H9 (cell line): ENCODE data around the gene TRPT1. TPM values are rescaled to one million over a fixed set of nuclear protein-coding genes. Genes with fewer than 3 reads are reported as not detected.
A peak's percentile ranks its signal among the peaks of the same experiment; 100 is the strongest.

ENCODE experiments used
- DNase-seq: peaks from one replicate; pipeline ENCODE4 v3.0.0-alpha.2; 2017
- H2AFZ ChIP-seq: one replicate; pipeline ENCODE4 v1.6.1; 2013; ENCODE audit warnings: mild to moderate bottlenecking, low read length, control low read depth, moderate library complexity
- H2AK5ac ChIP-seq: 2 replicates; pipeline ENCODE4 v1.6.1; 2013; ENCODE audit warnings: low read length, control low read depth, mixed read lengths; ENCODE audit not compliant: insufficient read length
- H2BK120ac ChIP-seq: one replicate; pipeline ENCODE4 v1.6.1; 2013; ENCODE audit warnings: low read depth, mild to moderate bottlenecking, low read length, control low read depth, inconsistent platforms; ENCODE audit not compliant: poor library complexity, severe bottlenecking
- H2BK12ac ChIP-seq: 2 replicates; pipeline ENCODE4 v1.6.1; 2013; ENCODE audit warnings: low read length, control low read depth, mixed read lengths, low read depth; ENCODE audit not compliant: insufficient read length
- H2BK15ac ChIP-seq: 2 replicates; pipeline ENCODE4 v1.6.1; 2013; ENCODE audit warnings: low read depth, low read length, control low read depth
- H2BK20ac ChIP-seq: one replicate; pipeline ENCODE4 v1.6.1; 2013; ENCODE audit warnings: low read depth, mild to moderate bottlenecking, low read length, control low read depth, inconsistent platforms; ENCODE audit not compliant: poor library complexity, severe bottlenecking
- H2BK5ac ChIP-seq: 2 replicates; pipeline ENCODE4 v1.6.1; 2013; ENCODE audit warnings: low read length, control low read depth, mixed read lengths; ENCODE audit not compliant: insufficient read length
- H3K14ac ChIP-seq: 2 replicates; pipeline ENCODE4 v1.6.1; 2013; ENCODE audit warnings: low read length, control low read depth; ENCODE audit not compliant: insufficient read depth
- H3K18ac ChIP-seq: 2 replicates; pipeline ENCODE4 v1.6.1; 2013; ENCODE audit warnings: low read depth, mild to moderate bottlenecking, mixed read lengths, low read length, control low read depth; ENCODE audit not compliant: insufficient read length
- H3K23ac ChIP-seq: 2 replicates; pipeline ENCODE4 v1.6.1; 2013; ENCODE audit warnings: low read length, control low read depth, mixed read lengths, low read depth; ENCODE audit not compliant: insufficient read length
- H3K23me2 ChIP-seq: 2 replicates; pipeline ENCODE4 v1.6.1; 2013; ENCODE audit warnings: low read depth, mild to moderate bottlenecking, mixed read lengths, low read length, control low read depth; ENCODE audit not compliant: insufficient read length, poor library complexity, severe bottlenecking
- H3K27ac ChIP-seq: 2 replicates; pipeline ENCODE4 v1.5.1; 2013; ENCODE audit warnings: low read length, control low read depth, mixed read lengths, low read depth; ENCODE audit not compliant: insufficient read length
- H3K27me3 ChIP-seq: 2 replicates; pipeline ENCODE4 v1.6.1; 2013; ENCODE audit warnings: low read length, control low read depth, inconsistent platforms; ENCODE audit not compliant: insufficient read depth
- H3K4ac ChIP-seq: 2 replicates; pipeline ENCODE4 v1.6.1; 2013; ENCODE audit warnings: low read depth, mild to moderate bottlenecking, control low read depth, inconsistent platforms, low read length, moderate library complexity
- H3K4me1 ChIP-seq: 2 replicates; pipeline ENCODE4 v1.6.1; 2013; ENCODE audit warnings: low read length, control low read depth, inconsistent platforms; ENCODE audit not compliant: insufficient read depth
- H3K4me2 ChIP-seq: 2 replicates; pipeline ENCODE4 v1.6.1; 2013; ENCODE audit warnings: low read length, control low read depth, mixed read lengths; ENCODE audit not compliant: insufficient read length, insufficient read depth
- H3K56ac ChIP-seq: 2 replicates; pipeline ENCODE4 v1.6.1; 2013; ENCODE audit warnings: low read depth, mild to moderate bottlenecking, mixed read lengths, low read length, control low read depth; ENCODE audit not compliant: insufficient read length
- H3K79me1 ChIP-seq: 2 replicates; pipeline ENCODE4 v1.6.1; 2013; ENCODE audit warnings: low read depth, mild to moderate bottlenecking, moderate library complexity, low read length, control low read depth, inconsistent platforms; ENCODE audit not compliant: insufficient read depth, poor library complexity, severe bottlenecking
- H3K79me2 ChIP-seq: 2 replicates; pipeline ENCODE4 v1.6.1; 2013; ENCODE audit warnings: low read length, control low read depth, inconsistent platforms; ENCODE audit not compliant: insufficient read depth
- H3K9ac ChIP-seq: 2 replicates; pipeline ENCODE4 v1.6.1; 2013; ENCODE audit warnings: low read length, control low read depth, mixed read lengths; ENCODE audit not compliant: insufficient read length; ENCODE audit errors: extremely low read depth
- H3K9me3 ChIP-seq: one replicate; pipeline ENCODE4 v1.6.1; 2013; ENCODE audit warnings: low read depth, low read length, inconsistent platforms; ENCODE audit not compliant: control insufficient read depth
- H3T11ph ChIP-seq: one replicate; pipeline ENCODE4 v1.6.1; 2013; ENCODE audit warnings: mild to moderate bottlenecking, low read length, control low read depth, inconsistent platforms
- H4K20me1 ChIP-seq: one replicate; pipeline ENCODE4 v1.6.1; 2013; ENCODE audit not compliant: control insufficient read depth, insufficient read length, insufficient read depth
- H4K5ac ChIP-seq: 2 replicates; pipeline ENCODE4 v1.6.1; 2013; ENCODE audit warnings: low read depth, mild to moderate bottlenecking, mixed read lengths, low read length, control low read depth; ENCODE audit not compliant: insufficient read length
- H4K8ac ChIP-seq: replicated peaks from 2 replicates; pipeline ENCODE4 v1.6.1; 2013; ENCODE audit warnings: low read length, control low read depth, mixed read lengths, low read depth; ENCODE audit not compliant: insufficient read length
- H4K91ac ChIP-seq: 2 replicates; pipeline ENCODE4 v1.6.1; 2013; ENCODE audit warnings: low read depth, mild to moderate bottlenecking, moderate library complexity, mixed read lengths, low read length, control low read depth; ENCODE audit not compliant: insufficient read length
- H3K27ac Mint-ChIP-seq, 3 experiments: 2 replicates in 2 of 3; 3 replicates in 1 of 3; pipeline ENCODE4 v1.8.0; 2020 to 2021; ENCODE audit warnings: mixed read lengths in 3 of 3, mild to moderate bottlenecking in 1 of 3, moderate library complexity in 1 of 3
- H3K27me3 Mint-ChIP-seq: 2 replicates; pipeline ENCODE4 v1.8.0; 2021; ENCODE audit warnings: low read depth, mild to moderate bottlenecking, moderate library complexity, mixed read lengths
- H3K36me3 Mint-ChIP-seq, 3 experiments: 2 replicates in 2 of 3; 3 replicates in 1 of 3; pipeline ENCODE4 v1.8.0; 2020 to 2021; ENCODE audit warnings: low read depth in 3 of 3, mixed read lengths in 3 of 3; ENCODE audit not compliant: insufficient read depth in 1 of 3
- H3K4me1 Mint-ChIP-seq, 2 experiments: 2 replicates each; pipeline ENCODE4 v1.8.0; 2020; ENCODE audit warnings: mixed read lengths in 2 of 2
- H3K4me3 Mint-ChIP-seq, 2 experiments: 2 replicates in 1 of 2; 3 replicates in 1 of 2; pipeline ENCODE4 v1.8.0; 2020 to 2021; ENCODE audit warnings: mild to moderate bottlenecking in 2 of 2, mixed read lengths in 2 of 2, moderate library complexity in 1 of 2
- H3K9me3 Mint-ChIP-seq, 2 experiments: 2 replicates in 1 of 2; 3 replicates in 1 of 2; pipeline ENCODE4 v1.8.0; 2020; ENCODE audit warnings: mild to moderate bottlenecking in 2 of 2, mixed read lengths in 2 of 2, moderate library complexity in 1 of 2
- WGBS: extraction: QIAGEN DNeasy Blood & Tissue Kit; methylation state at CpG from one replicate; pipeline ENCODE4 v1.1.7; 2013; ENCODE audit warnings: missing lambda C conversion rate, low lambda C conversion rate, mixed read lengths; ENCODE audit not compliant: insufficient read length; ENCODE audit errors: extremely low coverage; 5-methylcytosine and 5-hydroxymethylcytosine counted together
- total RNA-seq: library from RNA; stranded (reverse); gene quantifications from 2 replicates; pipeline ENCODE4 v1.2.1, GENCODE V29; 2021
- TF ChIP-seq, protein P1 (sequence below): fragments of 200-600 bp; sonication (generic); conservative IDR thresholded peaks from 3 replicates; pipeline ENCODE4 v1.8.0; 2021; ENCODE audit warnings: antibody characterized with exemption, mild to moderate bottlenecking

The TRPT1 gene
- total RNA-seq, 1 experiment from 2014 or later = 33.6 TPM

DNA sequence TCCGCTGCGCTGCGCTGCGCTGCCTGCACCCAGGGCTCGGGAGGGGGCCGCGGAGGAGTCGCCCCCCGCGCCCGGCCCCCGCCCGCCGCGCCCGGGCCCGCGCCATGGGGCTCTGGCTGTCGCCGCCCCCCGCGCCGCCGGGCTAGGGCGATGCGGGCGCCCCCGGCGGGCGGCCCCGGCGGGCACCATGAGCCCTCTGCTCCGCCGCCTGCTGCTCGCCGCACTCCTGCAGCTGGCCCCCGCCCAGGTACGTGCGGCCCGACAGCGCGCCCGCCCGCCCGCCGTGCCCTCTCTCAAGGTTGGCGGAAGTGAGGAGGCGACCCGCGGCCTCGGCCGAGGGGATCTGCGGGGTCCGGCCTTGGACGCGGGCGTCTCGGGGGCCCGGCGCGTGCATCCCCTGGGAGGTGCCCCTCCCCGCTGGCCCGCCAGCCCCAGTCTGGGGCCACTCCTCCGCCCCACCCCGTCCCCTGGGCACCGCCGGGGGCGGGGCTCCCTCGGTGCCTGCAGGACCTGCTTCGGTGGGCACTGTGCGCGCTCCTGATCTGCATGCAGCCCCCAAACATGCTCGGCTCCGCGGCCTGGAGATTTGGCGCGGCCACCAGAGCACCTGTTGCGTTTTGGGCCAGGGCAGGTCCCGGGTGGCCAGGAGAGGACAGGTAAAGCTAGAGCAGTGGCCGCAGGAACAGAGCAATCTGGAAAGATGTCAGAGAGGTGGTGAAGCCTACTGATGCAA lies 8.8 kb upstream of the TRPT1 start:
- Histone ChIP-seq H3K18ac (no peak overlapping the region), H4K91ac (no peak overlapping the region), H3K23ac (no peak overlapping the region), H2BK5ac (no peak overlapping the region), H3K79me2 (no peaks in the 10 kb centered on the region), H4K20me1 (no peaks in the 10 kb centered on the region), H2AK5ac (no peak overlapping the region), H3K27me3 (no peaks in the 10 kb centered on the region; the same call in 1 of the 2 replicates), H3K4ac (no peak overlapping the region), H2BK20ac (no peak overlapping the region), H3K79me1 (no peaks in the 10 kb centered on the region), H2AFZ (no peak overlapping the region), H3K14ac (no peak overlapping the region), H2BK12ac (no peak overlapping the region), H4K8ac (no peak overlapping the region), H3K23me2 (peaks cover 21% of the 10 kb centered on the region), H3K4me1 (no peaks in the 10 kb centered on the region), H2BK120ac (no peak overlapping the region), H3K27ac (no peak overlapping the region), H3K4me2 (peak overlapping the region; percentile 42), H3K9ac (no peak overlapping the region), H3K56ac (no peak overlapping the region), H2BK15ac (no peak overlapping the region), H3T11ph (no peak overlapping the region), H4K5ac (no peak overlapping the region), H3K9me3 (no peaks in the 10 kb centered on the region)
- DNase-seq = no peak
- Mint-ChIP-seq H3K36me3 (peaks cover 4 to 26% (median 13%) of the 10 kb centered on the region in 3 experiments; a peak in 6 of 7 replicates), H3K27me3 (peaks cover 20% of the 10 kb centered on the region), H3K4me3 (peak overlapping the region; percentile 81 to 85), H3K4me1 (peaks cover 16 to 24% of the 10 kb centered on the region in 2 experiments), H3K9me3 (no peaks in the 10 kb centered on the region), H3K27ac (peak overlapping the region in 1 of 3 experiments; percentile 82; a peak in 1 of 7 replicates)
- TF ChIP-seq, protein P1, sequence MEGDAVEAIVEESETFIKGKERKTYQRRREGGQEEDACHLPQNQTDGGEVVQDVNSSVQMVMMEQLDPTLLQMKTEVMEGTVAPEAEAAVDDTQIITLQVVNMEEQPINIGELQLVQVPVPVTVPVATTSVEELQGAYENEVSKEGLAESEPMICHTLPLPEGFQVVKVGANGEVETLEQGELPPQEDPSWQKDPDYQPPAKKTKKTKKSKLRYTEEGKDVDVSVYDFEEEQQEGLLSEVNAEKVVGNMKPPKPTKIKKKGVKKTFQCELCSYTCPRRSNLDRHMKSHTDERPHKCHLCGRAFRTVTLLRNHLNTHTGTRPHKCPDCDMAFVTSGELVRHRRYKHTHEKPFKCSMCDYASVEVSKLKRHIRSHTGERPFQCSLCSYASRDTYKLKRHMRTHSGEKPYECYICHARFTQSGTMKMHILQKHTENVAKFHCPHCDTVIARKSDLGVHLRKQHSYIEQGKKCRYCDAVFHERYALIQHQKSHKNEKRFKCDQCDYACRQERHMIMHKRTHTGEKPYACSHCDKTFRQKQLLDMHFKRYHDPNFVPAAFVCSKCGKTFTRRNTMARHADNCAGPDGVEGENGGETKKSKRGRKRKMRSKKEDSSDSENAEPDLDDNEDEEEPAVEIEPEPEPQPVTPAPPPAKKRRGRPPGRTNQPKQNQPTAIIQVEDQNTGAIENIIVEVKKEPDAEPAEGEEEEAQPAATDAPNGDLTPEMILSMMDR = no peak
- WGBS = no CpG with 5 or more reads among the region's 80 CpGs
